ENCODE data around the gene MAPKAP1.

- TF ChIP-seq POLR2AphosphoS5 (IDR thresholded peaks at IDR 0.05; ENCODE audit: low read depth, low read length) = no peak
- TF ChIP-seq SPI1 (IDR thresholded peaks at IDR 0.05; ENCODE audit: low read depth, low read length) = no peak
- TF ChIP-seq POLR2A (IDR thresholded peaks at IDR 0.05; ENCODE audit: low read depth, low read length) = no peak
These were observed 220.4 kb downstream of the MAPKAP1 start for GRCh38 chr9:125486576-125486975.
